Esophagus muscularis mucosa (tissue), 4 donors: ENCODE results near the gene MRPL51.

Source experiments
- EP300 ChIP-seq: sonication (generic); formaldehyde crosslinking; IDR thresholded peaks from one replicate; pipeline ENCODE4 v1.6.1; 2017; ENCODE audit warnings: antibody characterized with exemption
- POLR2A ChIP-seq: fragments of 450-650 bp; IDR thresholded peaks from one replicate; pipeline ENCODE4 v1.6.1; 2017; ENCODE audit warnings: antibody characterized with exemption, moderate library complexity, mild to moderate bottlenecking, low read depth
- POLR2AphosphoS5 ChIP-seq, 2 donors: sonication (generic); formaldehyde crosslinking; IDR thresholded peaks; one replicate each; pipeline ENCODE4 v1.6.1; 2017; ENCODE audit warnings: antibody characterized with exemption in 2 of 2
- TF ChIP-seq, protein P1 (sequence below), 3 experiments: fragments of 200-600 bp in 2 of 3; fragments of 450-650 bp in 1 of 3; sonication (generic) in 2 of 3; IDR thresholded peaks; one replicate each; pipeline ENCODE4 v1.5.1; 2017 to 2019; ENCODE audit warnings: antibody characterized with exemption in 3 of 3, mild to moderate bottlenecking in 2 of 3, moderate library complexity in 1 of 3

DNA sequence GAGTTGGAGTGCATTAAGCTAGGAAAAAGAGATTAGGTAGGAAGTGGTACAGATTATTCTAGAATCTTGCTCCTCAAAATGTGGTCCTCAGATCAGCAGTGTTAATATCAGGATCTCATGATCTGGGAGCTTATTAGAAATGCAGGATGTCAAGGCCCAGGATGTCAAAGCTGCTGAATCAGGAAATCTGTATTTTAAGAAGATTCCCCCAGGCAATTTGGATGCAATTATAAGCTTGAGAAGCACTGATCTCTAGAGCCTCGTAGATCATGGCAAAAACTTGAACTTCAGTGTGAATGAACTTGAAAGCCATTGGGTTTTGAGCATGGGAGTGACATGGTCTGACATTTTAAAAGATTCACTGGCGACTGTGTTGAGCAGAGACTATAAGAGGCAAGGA, 7.4 kb upstream of the MRPL51 start:
- no peak for TF ChIP-seq POLR2AphosphoS5 (IDR thresholded peaks at IDR 0.05)
- TF ChIP-seq, protein P1, sequence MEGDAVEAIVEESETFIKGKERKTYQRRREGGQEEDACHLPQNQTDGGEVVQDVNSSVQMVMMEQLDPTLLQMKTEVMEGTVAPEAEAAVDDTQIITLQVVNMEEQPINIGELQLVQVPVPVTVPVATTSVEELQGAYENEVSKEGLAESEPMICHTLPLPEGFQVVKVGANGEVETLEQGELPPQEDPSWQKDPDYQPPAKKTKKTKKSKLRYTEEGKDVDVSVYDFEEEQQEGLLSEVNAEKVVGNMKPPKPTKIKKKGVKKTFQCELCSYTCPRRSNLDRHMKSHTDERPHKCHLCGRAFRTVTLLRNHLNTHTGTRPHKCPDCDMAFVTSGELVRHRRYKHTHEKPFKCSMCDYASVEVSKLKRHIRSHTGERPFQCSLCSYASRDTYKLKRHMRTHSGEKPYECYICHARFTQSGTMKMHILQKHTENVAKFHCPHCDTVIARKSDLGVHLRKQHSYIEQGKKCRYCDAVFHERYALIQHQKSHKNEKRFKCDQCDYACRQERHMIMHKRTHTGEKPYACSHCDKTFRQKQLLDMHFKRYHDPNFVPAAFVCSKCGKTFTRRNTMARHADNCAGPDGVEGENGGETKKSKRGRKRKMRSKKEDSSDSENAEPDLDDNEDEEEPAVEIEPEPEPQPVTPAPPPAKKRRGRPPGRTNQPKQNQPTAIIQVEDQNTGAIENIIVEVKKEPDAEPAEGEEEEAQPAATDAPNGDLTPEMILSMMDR (IDR thresholded peaks at IDR 0.05) = no peak
- TF ChIP-seq POLR2A = no peak
- TF ChIP-seq EP300 = no peak
